ENCODE measurements around the gene FAXC. TPM values are rescaled to one million over a fixed set of nuclear protein-coding genes. Genes with fewer than 3 reads are reported as not detected.

Gene FAXC
- total RNA-seq, 2 experiments from 2014 or later = 0.16 TPM; not detected in 1

- Mint-ChIP-seq H3K27me3 (peaks cover 7% of the 10 kb centered on the region), H3K36me3 (ENCODE audit: low read depth) (no peaks in the 10 kb centered on the region), H3K9me3 (ENCODE audit: low read depth) (no peaks in the 10 kb centered on the region), H3K4me1 (no peaks in the 10 kb centered on the region), H3K27ac (no peak overlapping the region), H3K4me3 (no peak overlapping the region)
- intact Hi-C loops (cut with DNase I, micrococcal nuclease) = no loop called here
- ChIA-PET POLR2A (no interaction called here), CTCF (no interaction called here)
- ATAC-seq (no peak), DNase-seq (no peak)
Measured at GRCh38 chr6:99309557-99309956, 39.9 kb downstream of the FAXC start.

- no peak overlapping the region for H3K4me3 Mint-ChIP-seq
- ATAC-seq (no peak), DNase-seq (no peak)
- no peak overlapping the region for H3K27ac Mint-ChIP-seq
- intact Hi-C loops (cut with DNase I, micrococcal nuclease) = no loop called here
- H3K27me3 Mint-ChIP-seq = peaks cover 2% of the 10 kb centered on the region
- ChIA-PET CTCF (no interaction called here), POLR2A (no interaction called here)
- no peaks in the 10 kb centered on the region for H3K36me3 Mint-ChIP-seq (ENCODE audit: low read depth)
- H3K4me1 Mint-ChIP-seq = no peaks in the 10 kb centered on the region
- no peaks in the 10 kb centered on the region for H3K9me3 Mint-ChIP-seq (ENCODE audit: low read depth)
Measured at GRCh38 chr6:99308788-99309187, 40.7 kb downstream of the FAXC start.

- Mint-ChIP-seq H3K36me3 (ENCODE audit: low read depth) (no peaks in the 10 kb centered on the region), H3K4me3 (no peak overlapping the region), H3K4me1 (no peaks in the 10 kb centered on the region), H3K27ac (no peak overlapping the region), H3K9me3 (ENCODE audit: low read depth) (no peaks in the 10 kb centered on the region), H3K27me3 (no peaks in the 10 kb centered on the region)
- DNase-seq = no peak
- ChIA-PET POLR2A (no interaction called here), CTCF (no interaction called here)
- intact Hi-C loops (cut with DNase I, micrococcal nuclease) = no loop called here
- ATAC-seq = no peak
Measured at GRCh38 chr6:99307295-99307907, 42.1 kb downstream of the FAXC start.

GRCh38 chr6:99306341-99306740, 43.1 kb downstream of the FAXC start:
- Mint-ChIP-seq H3K27me3 (peaks cover 2% of the 10 kb centered on the region), H3K9me3 (ENCODE audit: low read depth) (no peaks in the 10 kb centered on the region), H3K4me3 (no peak overlapping the region), H3K27ac (no peak overlapping the region), H3K4me1 (no peaks in the 10 kb centered on the region), H3K36me3 (ENCODE audit: low read depth) (no peaks in the 10 kb centered on the region)
- ATAC-seq = no peak
- POLR2A ChIA-PET = no interaction called here
- no peak for DNase-seq
- intact Hi-C loops (cut with DNase I, micrococcal nuclease) = no loop called here
- CTCF ChIA-PET = no interaction called here

- no peaks in the 10 kb centered on the region for H3K9me3 Mint-ChIP-seq (ENCODE audit: low read depth)
- no peak overlapping the region for H3K27ac Mint-ChIP-seq
- ChIA-PET CTCF (no interaction called here), POLR2A (no interaction called here)
- intact Hi-C loops (cut with DNase I, micrococcal nuclease) = no loop called here
- peaks cover 4% of the 10 kb centered on the region for H3K27me3 Mint-ChIP-seq
- no peak for DNase-seq
- no peaks in the 10 kb centered on the region for H3K36me3 Mint-ChIP-seq (ENCODE audit: low read depth)
- no peak for ATAC-seq
- no peak overlapping the region for H3K4me3 Mint-ChIP-seq
- H3K4me1 Mint-ChIP-seq = no peaks in the 10 kb centered on the region
Measured at GRCh38 chr6:99305021-99305554, 44.4 kb downstream of the FAXC start.

GRCh38 chr6:99297415-99297814, 52.1 kb downstream of the FAXC start:
- Mint-ChIP-seq H3K36me3 (ENCODE audit: low read depth) (no peaks in the 10 kb centered on the region), H3K4me1 (no peaks in the 10 kb centered on the region), H3K27ac (no peak overlapping the region), H3K4me3 (no peak overlapping the region), H3K27me3 (peaks cover 15% of the 10 kb centered on the region), H3K9me3 (ENCODE audit: low read depth) (no peaks in the 10 kb centered on the region)
- DNase-seq = no peak
- intact Hi-C loops (cut with DNase I, micrococcal nuclease) = no loop called here
- no peak for ATAC-seq
- ChIA-PET POLR2A (no interaction called here), CTCF (no interaction called here)

- H3K4me3 Mint-ChIP-seq = no peak overlapping the region
- no peak for ATAC-seq
- peaks cover 14% of the 10 kb centered on the region for H3K27me3 Mint-ChIP-seq
- H3K4me1 Mint-ChIP-seq = no peaks in the 10 kb centered on the region
- no peaks in the 10 kb centered on the region for H3K36me3 Mint-ChIP-seq (ENCODE audit: low read depth)
- no peak for DNase-seq
- POLR2A ChIA-PET = no interaction called here
- no peaks in the 10 kb centered on the region for H3K9me3 Mint-ChIP-seq (ENCODE audit: low read depth)
- intact Hi-C loops (cut with DNase I, micrococcal nuclease) = no loop called here
- CTCF ChIA-PET = no interaction called here
- no peak overlapping the region for H3K27ac Mint-ChIP-seq
Measured at GRCh38 chr6:99297006-99297405, 52.5 kb downstream of the FAXC start.

GRCh38 chr6:99296261-99296660, 53.2 kb downstream of the FAXC start:
- POLR2A ChIA-PET = no interaction called here

GRCh38 chr6:99295276-99295675, 54.2 kb downstream of the FAXC start:
- no peak for DNase-seq
- CTCF ChIA-PET = no interaction called here
- H3K36me3 Mint-ChIP-seq (ENCODE audit: low read depth) = no peaks in the 10 kb centered on the region
- H3K27ac Mint-ChIP-seq = no peak overlapping the region
- POLR2A ChIA-PET = no interaction called here
- intact Hi-C loops (cut with DNase I, micrococcal nuclease) = no loop called here
- no peaks in the 10 kb centered on the region for H3K9me3 Mint-ChIP-seq (ENCODE audit: low read depth)
- no peaks in the 10 kb centered on the region for H3K4me1 Mint-ChIP-seq
- peaks cover 12% of the 10 kb centered on the region for H3K27me3 Mint-ChIP-seq
- no peak overlapping the region for H3K4me3 Mint-ChIP-seq
- no peak for ATAC-seq

More at GRCh38 chr6:99296261-99296660, 53.2 kb downstream of the FAXC start:
- Mint-ChIP-seq H3K4me1 (no peaks in the 10 kb centered on the region), H3K4me3 (no peak overlapping the region), H3K27ac (no peak overlapping the region), H3K9me3 (ENCODE audit: low read depth) (no peaks in the 10 kb centered on the region), H3K36me3 (ENCODE audit: low read depth) (no peaks in the 10 kb centered on the region), H3K27me3 (peaks cover 12% of the 10 kb centered on the region)
- CTCF ChIA-PET = no interaction called here
- intact Hi-C loops (cut with DNase I, micrococcal nuclease) = no loop called here
- ATAC-seq = no peak
- no peak for DNase-seq

- CTCF ChIA-PET = no interaction called here
- Mint-ChIP-seq H3K9me3 (ENCODE audit: low read depth) (no peaks in the 10 kb centered on the region), H3K27ac (no peak overlapping the region), H3K27me3 (peaks cover 11% of the 10 kb centered on the region), H3K4me1 (no peaks in the 10 kb centered on the region), H3K4me3 (no peak overlapping the region), H3K36me3 (ENCODE audit: low read depth) (no peaks in the 10 kb centered on the region)
- ATAC-seq (no peak), DNase-seq (no peak)
- POLR2A ChIA-PET = no interaction called here
- intact Hi-C loops (cut with DNase I, micrococcal nuclease) = no loop called here
Measured at GRCh38 chr6:99294786-99295185, 54.7 kb downstream of the FAXC start.

GRCh38 chr6:99289701-99290100, 59.8 kb downstream of the FAXC start:
- Mint-ChIP-seq H3K4me1 (no peaks in the 10 kb centered on the region), H3K4me3 (no peak overlapping the region), H3K27me3 (peaks cover 18% of the 10 kb centered on the region), H3K27ac (no peak overlapping the region), H3K9me3 (ENCODE audit: low read depth) (no peaks in the 10 kb centered on the region), H3K36me3 (ENCODE audit: low read depth) (no peaks in the 10 kb centered on the region)
- CTCF ChIA-PET = interaction anchor here (0.6 kb wide), 1 partner anchor 94 kb away, joined by 3 read pairs; no protein-coding TSS in a partner anchor
- DNase-seq (no peak), ATAC-seq (no peak)
- POLR2A ChIA-PET = no interaction called here
- intact Hi-C loops (cut with DNase I, micrococcal nuclease) = no loop called here

- ATAC-seq = no peak
Measured at GRCh38 chr6:99288668-99289067, 60.8 kb downstream of the FAXC start.

More at GRCh38 chr6:99288668-99289067, 60.8 kb downstream of the FAXC start:
- Mint-ChIP-seq H3K4me1 (no peaks in the 10 kb centered on the region), H3K36me3 (ENCODE audit: low read depth) (no peaks in the 10 kb centered on the region), H3K4me3 (no peak overlapping the region), H3K9me3 (ENCODE audit: low read depth) (no peaks in the 10 kb centered on the region), H3K27me3 (peaks cover 17% of the 10 kb centered on the region), H3K27ac (no peak overlapping the region)
- intact Hi-C loops (cut with DNase I, micrococcal nuclease) = no loop called here
- POLR2A ChIA-PET = no interaction called here
- no peak for DNase-seq
- CTCF ChIA-PET = interaction anchor here (0.6 kb wide), 1 partner anchor 466 kb away, joined by 3 read pairs; no protein-coding TSS in a partner anchor

Data from activated CD4-positive, alpha-beta T cell treated with anti-CD3 and anti-CD28 coated beads for 36 hours (primary cell).